Cerebellar cortex (tissue), 1 donor: Measurements from ENCODE around the gene MYO1D.

ENCODE experiments used
- DNase-seq: peaks from one replicate; pipeline ENCODE4 v3.0.0-alpha.2; 2015; ENCODE audit warnings: low spot score

Gene MYO1D

GRCh38 chr17:32488177-32488542, 388.8 kb downstream of the MYO1D start:
- DNase-seq: peak; percentile 29

- DNase-seq: peak; percentile 49
Measured at GRCh38 chr17:32487473-32488176, 389.3 kb downstream of the MYO1D start.

- DNase-seq: peak; percentile 63
Measured at GRCh38 chr17:32486701-32487472, 390.0 kb downstream of the MYO1D start, which contains the start of gene CDK5R1. TSS of gene CDK5R1 (plus strand) at chr17:32486993. CDS start at chr17:32487621, 628 bp downstream.

- DNase-seq: peak; percentile 76
Measured at GRCh38 chr17:32486111-32486700, 390.7 kb downstream of the MYO1D start.

- peak; percentile 31 for DNase-seq
Measured at GRCh38 chr17:32485261-32486110, 391.4 kb downstream of the MYO1D start.

- DNase-seq: no peak
Measured at GRCh38 chr17:32484628-32485027, 392.3 kb downstream of the MYO1D start.

- peak; percentile 49 for DNase-seq
Measured at GRCh38 chr17:32484041-32484461, 392.9 kb downstream of the MYO1D start.

GRCh38 chr17:32483451-32484019, 393.4 kb downstream of the MYO1D start:
- peak; percentile 97 for DNase-seq

GRCh38 chr17:32482568-32483320, 394.2 kb downstream of the MYO1D start:
- no peak for DNase-seq

- no peak for DNase-seq
Measured at GRCh38 chr17:32481193-32481592, 395.7 kb downstream of the MYO1D start.

GRCh38 chr17:32479074-32479617, 397.8 kb downstream of the MYO1D start:
- no peak for DNase-seq

GRCh38 chr17:32477220-32477619, 399.7 kb downstream of the MYO1D start:
- no peak for DNase-seq

GRCh38 chr17:32475258-32475657, 401.7 kb downstream of the MYO1D start:
- no peak for DNase-seq

- no peak for DNase-seq
Measured at GRCh38 chr17:32471652-32472051, 405.3 kb downstream of the MYO1D start.

GRCh38 chr17:32470405-32471167, 406.3 kb downstream of the MYO1D start:
- no peak for DNase-seq

GRCh38 chr17:32467949-32468348, 409.0 kb downstream of the MYO1D start:
- no peak for DNase-seq

GRCh38 chr17:32464374-32464773, 412.6 kb downstream of the MYO1D start:
- no peak for DNase-seq

GRCh38 chr17:32463304-32463703, 413.6 kb downstream of the MYO1D start:
- no peak for DNase-seq

GRCh38 chr17:32461853-32462617, 414.9 kb downstream of the MYO1D start:
- DNase-seq: peak; percentile 67
